DND-41 (cell line): ENCODE data around the gene EIF3I.

ENCODE experiments used
- ATAC-seq: fragments of 200-7000 bp; cut with Tn5 transposase; 3 replicates; pipeline ENCODE4 v1.9.1; 2021; ENCODE audit warnings: low read depth; ENCODE audit not compliant: insufficient read depth
- DNase-seq: peaks from one replicate; pipeline ENCODE4 v3.0.0-alpha.2; 2020
- H2AFZ ChIP-seq: 2 replicates; pipeline ENCODE4 v1.6.0; 2012; ENCODE audit warnings: low read depth, low read length
- H3K27ac ChIP-seq: 2 replicates; pipeline ENCODE4 v1.5.1; 2012; ENCODE audit warnings: low read length, inconsistent platforms
- H3K27me3 ChIP-seq: fragments of 200-600 bp; sonication (generic); 2 replicates; pipeline ENCODE4 v1.6.0; 2012; ENCODE audit warnings: low read length, mild to moderate bottlenecking, inconsistent platforms; ENCODE audit not compliant: insufficient read depth, poor library complexity
- H3K36me3 ChIP-seq: 2 replicates; pipeline ENCODE4 v1.5.1; 2012; ENCODE audit warnings: low read length, inconsistent platforms; ENCODE audit not compliant: insufficient read depth
- H3K4me1 ChIP-seq: 2 replicates; pipeline ENCODE4 v1.5.1; 2012; ENCODE audit warnings: mild to moderate bottlenecking, low read length; ENCODE audit not compliant: insufficient read depth
- H3K4me2 ChIP-seq: 2 replicates; pipeline ENCODE4 v1.6.0; 2012; ENCODE audit warnings: mild to moderate bottlenecking, moderate library complexity, low read length, inconsistent platforms; ENCODE audit not compliant: insufficient read depth
- H3K4me3 ChIP-seq, 2 experiments: fragments of 200-600 bp in 1 of 2; shearing (Covaris generic) in 1 of 2; 2 replicates each; pipeline ENCODE4 v1.5.1; 2012 to 2016; ENCODE audit warnings: inconsistent platforms in 2 of 2, low read length in 2 of 2, mild to moderate bottlenecking in 2 of 2, low read depth in 1 of 2, moderate library complexity in 1 of 2
- H3K79me2 ChIP-seq: 2 replicates; pipeline ENCODE4 v1.6.0; 2012; ENCODE audit warnings: low read length, inconsistent platforms; ENCODE audit not compliant: insufficient read depth
- H3K9ac ChIP-seq: 2 replicates; pipeline ENCODE4 v1.6.0; 2012; ENCODE audit warnings: low read depth, mild to moderate bottlenecking, inconsistent platforms, low read length, moderate library complexity
- H3K9me3 ChIP-seq: 2 replicates; pipeline ENCODE4 v1.5.1; 2012; ENCODE audit warnings: low read length, moderate library complexity, mild to moderate bottlenecking, inconsistent platforms; ENCODE audit not compliant: insufficient read depth, severe bottlenecking
- H4K20me1 ChIP-seq: 2 replicates; pipeline ENCODE4 v1.6.0; 2012; ENCODE audit warnings: low read length; ENCODE audit not compliant: insufficient read depth
- EZH2 ChIP-seq: IDR thresholded peaks from 3 replicates; pipeline ENCODE4 v1.6.1; 2012; ENCODE audit warnings: borderline replicate concordance, low read depth, mild to moderate bottlenecking, moderate library complexity, low read length, inconsistent platforms; ENCODE audit not compliant: severe bottlenecking
- TF ChIP-seq, protein P1 (sequence below): IDR thresholded peaks from 2 replicates; pipeline ENCODE4 v1.5.1; 2012; ENCODE audit warnings: borderline replicate concordance, low read length, moderate library complexity, mild to moderate bottlenecking; ENCODE audit not compliant: poor library complexity, severe bottlenecking; ENCODE audit errors: extremely low read depth

Gene EIF3I

GRCh38 chr1:32221980-32222755 is at the start of gene EIF3I, which contains the start of gene TMEM234:
EIF3I (plus strand) TSS chr1:32222407; CDS start chr1:32222442, 35 bp downstream.
TMEM234 (minus strand) TSS chr1:32222353; CDS start chr1:32222322, 31 bp downstream.
- no peak for TF ChIP-seq EZH2
- TF ChIP-seq, protein P1, sequence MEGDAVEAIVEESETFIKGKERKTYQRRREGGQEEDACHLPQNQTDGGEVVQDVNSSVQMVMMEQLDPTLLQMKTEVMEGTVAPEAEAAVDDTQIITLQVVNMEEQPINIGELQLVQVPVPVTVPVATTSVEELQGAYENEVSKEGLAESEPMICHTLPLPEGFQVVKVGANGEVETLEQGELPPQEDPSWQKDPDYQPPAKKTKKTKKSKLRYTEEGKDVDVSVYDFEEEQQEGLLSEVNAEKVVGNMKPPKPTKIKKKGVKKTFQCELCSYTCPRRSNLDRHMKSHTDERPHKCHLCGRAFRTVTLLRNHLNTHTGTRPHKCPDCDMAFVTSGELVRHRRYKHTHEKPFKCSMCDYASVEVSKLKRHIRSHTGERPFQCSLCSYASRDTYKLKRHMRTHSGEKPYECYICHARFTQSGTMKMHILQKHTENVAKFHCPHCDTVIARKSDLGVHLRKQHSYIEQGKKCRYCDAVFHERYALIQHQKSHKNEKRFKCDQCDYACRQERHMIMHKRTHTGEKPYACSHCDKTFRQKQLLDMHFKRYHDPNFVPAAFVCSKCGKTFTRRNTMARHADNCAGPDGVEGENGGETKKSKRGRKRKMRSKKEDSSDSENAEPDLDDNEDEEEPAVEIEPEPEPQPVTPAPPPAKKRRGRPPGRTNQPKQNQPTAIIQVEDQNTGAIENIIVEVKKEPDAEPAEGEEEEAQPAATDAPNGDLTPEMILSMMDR = no peak
- peak; percentile 96 for ATAC-seq

DNA sequence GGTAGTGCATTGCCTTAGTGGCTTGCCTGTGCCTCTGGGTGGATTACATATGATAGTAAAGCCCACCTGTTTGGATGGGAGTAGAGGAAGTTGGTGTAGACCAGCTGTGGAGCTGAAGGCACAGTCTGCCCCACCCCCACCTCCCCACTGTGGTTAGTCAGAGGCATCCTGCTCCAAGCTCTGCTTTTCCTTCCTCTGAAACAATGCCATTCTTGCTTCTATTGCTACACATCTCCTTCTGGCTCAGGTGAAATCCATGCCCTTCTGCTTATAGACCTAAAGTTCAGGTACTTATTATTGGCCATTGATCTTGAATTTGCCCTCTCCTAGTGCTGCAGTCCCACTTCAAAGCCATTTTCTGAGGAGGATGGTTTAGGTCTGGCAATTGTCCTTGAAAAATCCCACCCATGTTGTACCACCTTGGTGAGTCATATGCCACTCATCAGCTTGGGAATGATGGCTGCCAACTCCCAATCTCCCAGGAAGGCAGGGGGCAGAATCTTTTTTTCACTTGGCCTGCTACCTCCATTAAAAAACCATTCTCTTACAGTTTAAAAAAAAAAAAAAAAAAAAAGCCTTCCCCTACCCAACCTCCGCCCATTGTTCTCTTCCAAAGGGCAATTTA is 49.5 kb upstream of the EIF3I start:
- Histone ChIP-seq H3K27ac (no peak overlapping the region), H3K9ac (no peak overlapping the region), H3K36me3 (peaks cover 70% of the 10 kb centered on the region), H2AFZ (no peak overlapping the region), H3K4me1 (peaks cover 14% of the 10 kb centered on the region), H3K79me2 (no peaks in the 10 kb centered on the region), H4K20me1 (no peaks in the 10 kb centered on the region), H3K27me3 (no peaks in the 10 kb centered on the region), H3K9me3 (no peaks in the 10 kb centered on the region), H3K4me3 (no peak overlapping the region), H3K4me2 (no peak overlapping the region)
- ATAC-seq = peak; percentile 99
- TF ChIP-seq EZH2 = no peak
- DNase-seq = peak; percentile 78

More at GRCh38 chr1:32221980-32222755, at the start of gene EIF3I, which contains the start of gene TMEM234:
- peak within 1 kb of the TSS; percentile 81 for H2AFZ ChIP-seq
- H3K4me3 ChIP-seq = peak within 1 kb of the TSS; percentile 84 to 85
- H3K79me2 ChIP-seq = peaks cover 47% of the 10 kb centered on the region
- H3K4me2 ChIP-seq = peak within 1 kb of the TSS; percentile 70
- peak within 1 kb of the TSS; percentile 77 for H3K9ac ChIP-seq
- peak; percentile 92 for DNase-seq
- no peaks in the 10 kb centered on the region for H3K9me3 ChIP-seq
- peaks cover 34% of the 10 kb centered on the region for H3K4me1 ChIP-seq
- peaks cover 8% of the 10 kb centered on the region; the same call in 1 of the 2 replicates for H4K20me1 ChIP-seq
- H3K27me3 ChIP-seq = no peaks in the 10 kb centered on the region
- H3K27ac ChIP-seq = peak within 1 kb of the TSS; percentile 85
- peaks cover 35% of the 10 kb centered on the region for H3K36me3 ChIP-seq

DNA sequence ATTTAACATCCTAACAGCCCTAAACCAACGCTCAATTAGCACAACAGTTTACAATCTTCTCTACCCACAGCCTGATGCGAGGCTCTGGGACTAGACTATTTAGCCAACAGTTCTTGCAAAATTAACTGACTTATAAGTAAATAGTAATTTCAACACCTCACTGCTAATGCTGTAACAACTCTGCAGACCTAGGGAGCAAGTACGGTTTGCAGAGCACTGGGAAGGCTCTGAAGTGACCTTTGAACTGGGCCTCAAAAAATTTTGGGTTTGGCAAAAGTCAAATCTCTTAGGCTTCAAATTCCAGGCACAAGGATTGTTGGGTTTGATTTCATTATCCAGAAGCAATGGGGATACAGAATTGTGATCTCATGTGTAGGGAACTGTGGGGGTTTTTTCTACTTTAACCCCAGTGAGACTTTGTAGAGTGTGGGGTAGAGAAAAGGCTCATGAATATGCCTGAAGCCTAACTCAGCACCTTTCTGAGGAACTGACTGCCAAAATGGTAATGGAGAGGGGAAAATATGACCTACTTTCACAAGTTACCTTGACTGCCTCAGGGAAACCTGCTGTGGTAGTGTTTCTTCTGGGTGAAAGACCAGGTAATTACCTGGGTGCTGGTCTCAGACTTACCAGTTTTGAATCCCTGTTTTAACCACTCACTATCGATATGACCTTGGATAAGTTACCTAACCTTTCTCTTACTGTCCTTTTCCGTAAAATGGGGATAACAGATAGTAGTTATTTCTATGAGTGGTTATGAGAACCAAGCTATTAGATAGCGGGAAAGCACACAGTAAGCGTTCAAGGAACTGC is 43.6 kb upstream of the EIF3I start:
- Histone ChIP-seq H3K27me3 (no peaks in the 10 kb centered on the region), H3K4me1 (peaks cover 40% of the 10 kb centered on the region), H3K4me2 (peak overlapping the region; percentile 98), H2AFZ (peak overlapping the region; percentile 77), H4K20me1 (peaks cover 19% of the 10 kb centered on the region), H3K36me3 (peaks cover 46% of the 10 kb centered on the region), H3K9ac (peak overlapping the region; percentile 95), H3K79me2 (peaks cover 38% of the 10 kb centered on the region), H3K27ac (peak overlapping the region; percentile 94), H3K9me3 (no peaks in the 10 kb centered on the region), H3K4me3 (peak overlapping the region in 1 of 2 experiments; percentile 92; a peak in 2 of 4 replicates)
- no peak for DNase-seq
- no peak for ATAC-seq
- TF ChIP-seq, protein P1 = no peak
- TF ChIP-seq EZH2 = no peak
